ENCODE data around the gene NPHP4.

Gene NPHP4

GRCh38 chr1:5992026-5992813 lies at the start of gene NPHP4:
TSS of gene NPHP4 (minus strand) at chr1:5992425. CDS start at chr1:5986289, 6,136 bp downstream.
- DNase-seq: peak; percentile 99 to 100

- DNase-seq: peak in 1 of 2 experiments; percentile 45
These were observed 49.3 kb upstream of the NPHP4 start for GRCh38 chr1:6041432-6042062.

GRCh38 chr1:6040861-6041415 lies 48.7 kb upstream of the NPHP4 start:
- no peak for DNase-seq

- no peak for DNase-seq
These were observed 48.2 kb upstream of the NPHP4 start for GRCh38 chr1:6040444-6040843.

- DNase-seq: no peak
These were observed 46.8 kb upstream of the NPHP4 start for GRCh38 chr1:6039031-6039430.

- no peak for DNase-seq
These were observed 46.4 kb upstream of the NPHP4 start for GRCh38 chr1:6038603-6039002.

GRCh38 chr1:6037338-6037762 lies 45.1 kb upstream of the NPHP4 start:
- no peak for DNase-seq

GRCh38 chr1:6035719-6036118 lies 43.5 kb upstream of the NPHP4 start:
- no peak for DNase-seq

- no peak for DNase-seq
These were observed 43.1 kb upstream of the NPHP4 start for GRCh38 chr1:6035303-6035702.

GRCh38 chr1:6034750-6035096 lies 42.5 kb upstream of the NPHP4 start:
- DNase-seq: no peak

- DNase-seq: no peak
These were observed 41.9 kb upstream of the NPHP4 start for GRCh38 chr1:6033986-6034749.

- DNase-seq: no peak
These were observed 40.9 kb upstream of the NPHP4 start for GRCh38 chr1:6033124-6033523.

GRCh38 chr1:6030547-6031261 lies 38.5 kb upstream of the NPHP4 start:
- no peak for DNase-seq

GRCh38 chr1:6030132-6030531 lies 37.9 kb upstream of the NPHP4 start:
- DNase-seq: no peak

- DNase-seq: no peak
These were observed 37.1 kb upstream of the NPHP4 start for GRCh38 chr1:6029351-6029750.

- no peak for DNase-seq
These were observed 36.0 kb upstream of the NPHP4 start for GRCh38 chr1:6028042-6028850.

GRCh38 chr1:6027591-6027990 lies 35.4 kb upstream of the NPHP4 start:
- no peak for DNase-seq

GRCh38 chr1:6026095-6026809 lies 34.0 kb upstream of the NPHP4 start:
- DNase-seq: no peak

GRCh38 chr1:6025269-6026094 lies 33.3 kb upstream of the NPHP4 start:
- no peak for DNase-seq

GRCh38 chr1:6024376-6024775 lies 32.2 kb upstream of the NPHP4 start:
- DNase-seq: no peak
